GM12801 (cell line): Measurements from ENCODE around the gene LMAN1.

ENCODE experiments used
- TF ChIP-seq, protein P1 (sequence below): IDR thresholded peaks from one replicate; pipeline ENCODE4 v1.5.1; 2011; ENCODE audit warnings: control low read depth; ENCODE audit not compliant: insufficient read length; ENCODE audit errors: extremely low read depth

Gene LMAN1

DNA sequence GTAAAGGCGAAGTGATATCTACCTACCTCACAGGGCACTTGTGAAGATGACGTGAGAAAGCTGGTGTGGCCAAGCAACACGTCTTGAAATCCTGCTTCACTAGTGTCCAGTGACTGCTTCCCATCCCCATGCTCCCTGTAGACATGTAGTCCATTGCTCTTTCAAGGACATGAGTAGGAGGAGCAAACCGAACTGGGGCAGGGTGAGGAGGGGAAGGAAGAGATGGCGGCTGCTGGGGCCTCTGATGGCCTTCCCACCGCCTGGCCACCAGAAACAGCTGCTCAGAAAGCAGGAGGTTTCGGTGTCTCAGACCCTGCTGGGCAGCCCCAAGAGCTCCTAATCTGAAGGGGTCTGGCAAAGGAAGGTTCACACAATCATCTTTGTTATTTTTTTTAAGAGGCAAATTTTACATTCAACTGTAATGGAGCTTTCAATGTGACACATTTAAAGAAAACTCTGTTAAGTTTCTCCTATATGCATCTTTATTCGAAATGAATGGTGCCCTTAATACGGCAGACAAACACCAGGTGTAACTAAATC, 55.3 kb downstream of the LMAN1 start:
- TF ChIP-seq, protein P1, sequence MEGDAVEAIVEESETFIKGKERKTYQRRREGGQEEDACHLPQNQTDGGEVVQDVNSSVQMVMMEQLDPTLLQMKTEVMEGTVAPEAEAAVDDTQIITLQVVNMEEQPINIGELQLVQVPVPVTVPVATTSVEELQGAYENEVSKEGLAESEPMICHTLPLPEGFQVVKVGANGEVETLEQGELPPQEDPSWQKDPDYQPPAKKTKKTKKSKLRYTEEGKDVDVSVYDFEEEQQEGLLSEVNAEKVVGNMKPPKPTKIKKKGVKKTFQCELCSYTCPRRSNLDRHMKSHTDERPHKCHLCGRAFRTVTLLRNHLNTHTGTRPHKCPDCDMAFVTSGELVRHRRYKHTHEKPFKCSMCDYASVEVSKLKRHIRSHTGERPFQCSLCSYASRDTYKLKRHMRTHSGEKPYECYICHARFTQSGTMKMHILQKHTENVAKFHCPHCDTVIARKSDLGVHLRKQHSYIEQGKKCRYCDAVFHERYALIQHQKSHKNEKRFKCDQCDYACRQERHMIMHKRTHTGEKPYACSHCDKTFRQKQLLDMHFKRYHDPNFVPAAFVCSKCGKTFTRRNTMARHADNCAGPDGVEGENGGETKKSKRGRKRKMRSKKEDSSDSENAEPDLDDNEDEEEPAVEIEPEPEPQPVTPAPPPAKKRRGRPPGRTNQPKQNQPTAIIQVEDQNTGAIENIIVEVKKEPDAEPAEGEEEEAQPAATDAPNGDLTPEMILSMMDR: no peak

DNA sequence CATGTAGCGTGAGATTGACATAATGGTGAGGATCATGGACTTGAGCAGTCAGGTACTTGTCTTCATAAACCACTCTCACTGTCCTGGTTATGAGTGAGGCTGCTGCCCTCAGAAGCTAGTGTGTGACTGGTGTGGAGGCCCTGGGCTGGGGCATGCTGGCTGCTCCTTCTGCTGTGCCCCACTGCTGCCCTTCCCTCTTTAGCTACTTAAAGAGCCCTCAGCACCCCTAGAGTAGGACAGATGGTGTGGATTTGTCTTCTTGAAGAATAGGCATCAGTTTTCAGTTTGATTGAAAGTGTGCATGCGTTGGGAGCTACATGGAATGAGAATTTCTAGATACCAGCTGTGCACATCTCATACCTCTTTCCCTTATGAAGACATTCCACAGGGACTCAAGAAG, 56.1 kb downstream of the LMAN1 start:
- TF ChIP-seq, protein P1: no peak

DNA sequence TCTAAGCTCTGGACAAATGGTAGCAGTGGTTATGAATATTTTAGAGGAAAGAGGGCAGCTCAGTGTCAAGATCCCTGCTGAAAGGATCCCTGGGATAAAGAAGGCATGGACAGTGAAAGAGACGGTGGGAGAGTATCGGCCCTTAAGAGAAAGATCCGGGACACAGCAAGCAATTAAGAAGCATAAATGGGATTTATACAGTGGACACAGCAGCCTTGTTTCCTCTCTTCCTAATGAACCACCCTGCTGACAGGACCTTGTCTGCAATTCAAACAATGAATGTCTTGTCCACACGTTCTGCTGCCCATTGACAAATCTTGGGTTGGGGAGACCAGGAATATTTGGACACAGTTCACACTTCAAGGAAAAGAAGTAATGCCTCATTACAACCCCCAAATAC, 57.1 kb downstream of the LMAN1 start:
- TF ChIP-seq, protein P1: no peak

DNA sequence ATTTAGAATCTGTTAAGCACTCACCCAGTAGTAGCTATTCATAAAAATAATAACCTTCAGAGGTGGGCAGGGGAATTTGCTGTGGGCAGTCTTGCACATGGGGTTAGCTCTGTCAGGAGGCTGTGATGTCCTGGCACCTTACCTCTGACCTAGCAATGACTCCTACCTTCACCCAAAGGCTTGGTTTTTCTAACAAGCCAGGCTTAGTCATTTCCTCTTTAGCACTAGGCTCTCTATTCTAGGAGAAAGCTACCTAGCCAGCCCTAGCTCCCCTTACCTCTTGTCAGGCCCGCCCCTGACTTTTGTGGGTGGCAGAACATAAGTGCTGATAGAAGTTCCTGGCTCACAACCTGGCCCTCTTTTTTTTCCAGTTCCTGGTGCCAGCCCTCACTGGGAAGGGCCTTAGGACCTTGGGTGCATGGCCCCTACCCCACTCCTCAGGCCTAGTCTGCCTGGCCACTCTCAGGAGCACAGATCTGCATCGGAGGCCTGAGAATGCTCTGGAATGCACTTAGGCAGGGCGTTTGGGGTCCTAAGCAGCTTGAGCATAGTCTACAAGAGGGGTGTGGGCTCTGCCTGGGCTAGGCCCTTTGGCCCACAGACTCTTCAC, 58.3 kb downstream of the LMAN1 start:
- TF ChIP-seq, protein P1: no peak

DNA sequence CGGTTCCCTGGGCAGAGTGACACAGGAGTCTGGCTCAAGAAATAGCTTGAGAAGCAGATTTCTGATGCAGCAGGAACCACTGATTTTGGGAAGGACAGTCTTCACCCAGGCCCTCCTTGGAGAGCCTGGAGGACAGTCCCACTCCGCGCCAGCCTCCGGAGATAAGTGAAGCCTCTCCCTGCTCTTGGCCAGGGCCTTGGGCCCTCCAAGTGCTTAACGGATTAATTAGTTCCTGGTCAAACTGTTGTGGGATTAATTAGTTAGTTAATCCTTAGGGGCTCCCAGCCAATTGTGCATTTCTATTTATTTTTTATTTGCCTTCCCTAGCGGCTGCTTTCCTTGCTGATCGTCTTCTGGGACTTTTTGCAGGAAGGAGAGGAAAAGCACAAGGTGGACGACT, 60.2 kb downstream of the LMAN1 start:
- TF ChIP-seq, protein P1: no peak

DNA sequence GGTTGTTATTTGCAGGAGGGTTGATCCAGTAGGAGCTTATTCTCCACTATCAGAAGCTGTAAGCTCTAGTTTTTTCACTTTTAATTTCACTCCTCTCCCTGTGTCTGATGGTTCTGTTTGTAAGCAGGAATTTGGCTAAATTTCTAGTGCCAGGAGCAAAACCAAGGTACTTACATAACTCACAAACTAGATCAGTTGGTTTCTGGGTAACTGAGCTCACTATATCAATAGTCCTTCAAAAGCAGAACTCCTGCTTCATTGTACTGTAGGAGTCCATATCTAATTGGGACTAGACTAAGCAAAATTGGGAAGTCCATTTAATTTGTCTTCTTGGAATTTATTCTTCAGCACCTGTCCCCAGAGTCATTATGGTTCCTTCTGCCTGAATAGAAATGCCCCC, 65.7 kb downstream of the LMAN1 start:
- TF ChIP-seq, protein P1: no peak

DNA sequence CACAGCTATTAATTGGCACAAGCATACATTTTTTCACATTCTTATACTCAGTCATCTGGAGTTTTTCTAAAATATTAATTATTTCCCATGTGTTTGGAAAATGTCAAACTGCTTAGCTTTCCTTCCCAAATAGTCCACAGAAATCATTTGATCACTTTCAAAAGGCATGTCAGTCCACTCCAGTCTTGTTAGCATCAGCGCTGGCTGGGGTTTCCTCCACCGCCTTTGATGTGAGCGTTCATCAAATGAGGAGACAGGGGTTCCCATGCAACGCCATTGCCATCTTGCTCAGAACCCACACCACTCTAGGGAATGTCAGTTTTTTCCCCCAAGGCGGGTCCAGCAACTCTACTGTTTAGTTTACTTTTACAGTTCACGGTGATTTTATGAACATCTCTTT, 72.7 kb downstream of the LMAN1 start:
- TF ChIP-seq, protein P1: no peak
